ENCODE data around the gene MCC.

DNA sequence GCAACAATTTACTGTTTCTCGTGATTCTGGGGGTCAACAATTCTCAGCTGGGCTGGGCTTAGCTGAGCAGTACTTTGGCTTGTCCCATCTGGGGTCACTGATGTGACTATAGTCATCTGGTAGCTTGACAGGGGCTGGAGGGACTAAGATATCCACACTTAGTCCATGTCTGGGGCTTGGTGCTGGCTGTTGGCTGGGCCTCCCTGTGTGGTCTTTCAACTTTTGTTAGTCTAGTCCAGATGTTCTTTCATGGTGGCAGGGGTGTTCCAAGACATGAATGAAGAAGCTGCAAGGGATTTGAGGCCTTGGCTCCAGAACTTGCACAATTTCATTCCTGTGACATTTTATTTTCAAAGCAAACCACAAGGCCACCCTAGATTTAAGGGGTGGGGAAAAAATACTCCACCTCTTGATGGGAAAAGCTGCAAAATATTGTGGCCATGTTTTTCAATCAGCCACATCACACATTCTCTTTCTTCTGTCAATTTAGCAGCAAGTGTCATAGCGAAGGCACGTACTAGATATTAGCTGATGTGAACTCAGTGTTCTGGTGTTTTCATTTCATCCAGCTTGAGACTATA is 112.7 kb downstream of the MCC start:
- TF ChIP-seq, protein P1, sequence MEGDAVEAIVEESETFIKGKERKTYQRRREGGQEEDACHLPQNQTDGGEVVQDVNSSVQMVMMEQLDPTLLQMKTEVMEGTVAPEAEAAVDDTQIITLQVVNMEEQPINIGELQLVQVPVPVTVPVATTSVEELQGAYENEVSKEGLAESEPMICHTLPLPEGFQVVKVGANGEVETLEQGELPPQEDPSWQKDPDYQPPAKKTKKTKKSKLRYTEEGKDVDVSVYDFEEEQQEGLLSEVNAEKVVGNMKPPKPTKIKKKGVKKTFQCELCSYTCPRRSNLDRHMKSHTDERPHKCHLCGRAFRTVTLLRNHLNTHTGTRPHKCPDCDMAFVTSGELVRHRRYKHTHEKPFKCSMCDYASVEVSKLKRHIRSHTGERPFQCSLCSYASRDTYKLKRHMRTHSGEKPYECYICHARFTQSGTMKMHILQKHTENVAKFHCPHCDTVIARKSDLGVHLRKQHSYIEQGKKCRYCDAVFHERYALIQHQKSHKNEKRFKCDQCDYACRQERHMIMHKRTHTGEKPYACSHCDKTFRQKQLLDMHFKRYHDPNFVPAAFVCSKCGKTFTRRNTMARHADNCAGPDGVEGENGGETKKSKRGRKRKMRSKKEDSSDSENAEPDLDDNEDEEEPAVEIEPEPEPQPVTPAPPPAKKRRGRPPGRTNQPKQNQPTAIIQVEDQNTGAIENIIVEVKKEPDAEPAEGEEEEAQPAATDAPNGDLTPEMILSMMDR (conservative IDR thresholded peaks at IDR 0.05), result no peak
- no peak for TF ChIP-seq ZFX (IDR thresholded peaks at IDR 0.05)
